ENCODE data around the gene MCTP1. TPM values are rescaled to one million over a fixed set of nuclear protein-coding genes. Genes with fewer than 3 reads are reported as not detected.
A peak's percentile ranks its signal among the peaks of the same experiment; 100 is the strongest.

The MCTP1 gene
- total RNA-seq, 1 experiment from 2014 or later, result 0.44 TPM

- Histone ChIP-seq H4K20me1 (ENCODE audit: insufficient read depth) (no peaks in the 10 kb centered on the region), H2AFZ (ENCODE audit: low read depth, low read length, poor library complexity, severe bottlenecking) (peak overlapping the region; percentile 82), H3K4me1 (ENCODE audit: control insufficient read depth in 1 of 2, insufficient read depth in 2 of 2, low read length in 2 of 2) (peaks cover 2 to 11% of the 10 kb centered on the region in 2 experiments; a peak in 3 of 4 replicates), H3K79me2 (ENCODE audit: insufficient read depth, low read length) (no peaks in the 10 kb centered on the region), H3K27me3 (ENCODE audit: insufficient read depth, low read length) (no peaks in the 10 kb centered on the region), H3K4me3 (replicated peaks in 1 of 2; ENCODE audit: low read depth in 1 of 2, low read length in 2 of 2) (no peak overlapping the region), H3K9me3 (ENCODE audit: control insufficient read depth in 1 of 2, insufficient read depth in 1 of 2, low read depth in 1 of 2, low read length in 2 of 2) (no peaks in the 10 kb centered on the region), H3K36me3 (ENCODE audit: control insufficient read depth in 1 of 2, insufficient read depth in 2 of 2, low read length in 2 of 2) (no peaks in the 10 kb centered on the region), H3K27ac (ENCODE audit: low read depth, low read length) (no peak overlapping the region), H3K9me2 (ENCODE audit: insufficient read depth) (no peaks in the 10 kb centered on the region), H3K9ac (ENCODE audit: low read length) (no peak overlapping the region), H3K4me2 (ENCODE audit: low read length) (peak overlapping the region; percentile 55)
- POLR2A ChIA-PET, result no interaction called here
- peak; percentile 21; the same call in 1 of the 2 replicates for TF ChIP-seq FOSL1 (IDR thresholded peaks at IDR 0.05; ENCODE audit: low read depth)
- no peak for TF ChIP-seq ATF3 (IDR thresholded peaks at IDR 0.05)
- TF ChIP-seq JUND (IDR thresholded peaks at IDR 0.05), result peak; percentile 40
- ATAC-seq (peak; percentile 63; the same call in 1 of the 2 replicates), DNase-seq (ENCODE audit: low read depth, low spot score) (no peak)
- CTCF ChIA-PET, result no interaction called here
- intact Hi-C loops (cut with micrococcal nuclease), result no loop called here
- no TSS peak for BruUV-seq (replicated peaks)
- RAD21 ChIA-PET (ENCODE audit: low non-redundant PET in 1 of 2, low total read pairs in 2 of 2, uncharacterized antibody in 2 of 2, unreplicated experiment in 2 of 2), result no interaction called here
Observed at GRCh38 chr5:94901191-94901979, 383.5 kb downstream of the MCTP1 start.

GRCh38 chr5:94900006-94900505 lies 384.8 kb downstream of the MCTP1 start:
- BruUV-seq (replicated peaks), result no TSS peak
- Histone ChIP-seq H3K79me2 (ENCODE audit: insufficient read depth, low read length) (no peaks in the 10 kb centered on the region), H3K9me2 (ENCODE audit: insufficient read depth) (no peaks in the 10 kb centered on the region), H3K27me3 (ENCODE audit: insufficient read depth, low read length) (no peaks in the 10 kb centered on the region), H3K4me1 (ENCODE audit: control insufficient read depth in 1 of 2, insufficient read depth in 2 of 2, low read length in 2 of 2) (peaks cover 2 to 11% of the 10 kb centered on the region in 2 experiments; a peak in 3 of 4 replicates), H3K9me3 (ENCODE audit: control insufficient read depth in 1 of 2, insufficient read depth in 1 of 2, low read depth in 1 of 2, low read length in 2 of 2) (no peaks in the 10 kb centered on the region), H3K9ac (ENCODE audit: low read length) (no peak overlapping the region), H3K36me3 (ENCODE audit: control insufficient read depth in 1 of 2, insufficient read depth in 2 of 2, low read length in 2 of 2) (no peaks in the 10 kb centered on the region), H3K4me3 (replicated peaks in 1 of 2; ENCODE audit: low read depth in 1 of 2, low read length in 2 of 2) (no peak overlapping the region), H3K4me2 (ENCODE audit: low read length) (no peak overlapping the region), H2AFZ (ENCODE audit: low read depth, low read length, poor library complexity, severe bottlenecking) (no peak overlapping the region), H3K27ac (ENCODE audit: low read depth, low read length) (no peak overlapping the region), H4K20me1 (ENCODE audit: insufficient read depth) (no peaks in the 10 kb centered on the region)
- ChIA-PET POLR2A (no interaction called here), CTCF (no interaction called here), RAD21 (ENCODE audit: low non-redundant PET in 1 of 2, low total read pairs in 2 of 2, uncharacterized antibody in 2 of 2, unreplicated experiment in 2 of 2) (no interaction called here)
- DNase-seq (ENCODE audit: low read depth, low spot score) (no peak), ATAC-seq (no peak)
- intact Hi-C loops (cut with micrococcal nuclease), result no loop called here
- TF ChIP-seq EGR1 (IDR thresholded peaks at IDR 0.05; ENCODE audit: low read depth), result no peak
- no peak for TF ChIP-seq RAD21 (IDR thresholded peaks at IDR 0.05; ENCODE audit: low read depth)
- no peak for TF ChIP-seq POLR2A (IDR thresholded peaks at IDR 0.05; ENCODE audit: borderline replicate concordance, extremely low read depth, insufficient read depth, insufficient read length)
- TF ChIP-seq ELF1 (IDR thresholded peaks at IDR 0.05; ENCODE audit: borderline replicate concordance, low read depth), result no peak
- no peak for TF ChIP-seq FOSL1 (IDR thresholded peaks at IDR 0.05; ENCODE audit: low read depth)
- no peak for TF ChIP-seq CBX3 (IDR thresholded peaks at IDR 0.05; ENCODE audit: low read depth)
- no peak for TF ChIP-seq CEBPB (IDR thresholded peaks at IDR 0.05; ENCODE audit: low read depth)
- TF ChIP-seq ZFX (IDR thresholded peaks at IDR 0.05), result no peak
- TF ChIP-seq EZH2phosphoT487 (IDR thresholded peaks at IDR 0.05; ENCODE audit: borderline replicate concordance), result no peak
- TF ChIP-seq TCF7L2 (IDR thresholded peaks at IDR 0.05; ENCODE audit: borderline replicate concordance, extremely low read depth, insufficient read depth, insufficient read length), result no peak
- no peak for TF ChIP-seq JUND (IDR thresholded peaks at IDR 0.05)
- no peak for TF ChIP-seq CTCF (IDR thresholded peaks at IDR 0.05 in 2 of 3, conservative IDR thresholded peaks at IDR 0.05 in 1 of 3; ENCODE audit: borderline replicate concordance in 1 of 3, insufficient read depth in 1 of 3, low read depth in 2 of 3, low read length in 2 of 3)
- no peak for TF ChIP-seq YY1 (IDR thresholded peaks at IDR 0.05; ENCODE audit: extremely low read depth, insufficient replicate concordance, low read depth, low read length)
- no peak for TF ChIP-seq SRF (IDR thresholded peaks at IDR 0.05; ENCODE audit: low read depth)
- TF ChIP-seq POLR2AphosphoS5 (IDR thresholded peaks at IDR 0.05; ENCODE audit: low read depth, low read length), result no peak

All from HCT116 (cell line).